Keratinocyte (primary cell): Measurements from ENCODE around the gene CNOT6.

Experiments used
- EZH2 ChIP-seq: IDR thresholded peaks from one replicate; pipeline ENCODE4 v1.6.1; 2012; ENCODE audit warnings: inconsistent platforms, mild to moderate bottlenecking, low read length, moderate library complexity
- TF ChIP-seq, protein P1 (sequence below), 3 experiments: IDR thresholded peaks in 1 of 3; conservative IDR thresholded peaks in 1 of 3; optimal IDR thresholded peaks in 1 of 3; 2 replicates in 2 of 3; 3 replicates in 1 of 3; pipeline versions ENCODE3 to v1.5.1; 2011; ENCODE audit warnings: low read length in 3 of 3, mild to moderate bottlenecking in 3 of 3, moderate library complexity in 2 of 3, control low read depth in 1 of 3, inconsistent platforms in 1 of 3; ENCODE audit not compliant: insufficient read depth in 2 of 3; ENCODE audit errors: extremely low read depth in 1 of 3

DNA sequence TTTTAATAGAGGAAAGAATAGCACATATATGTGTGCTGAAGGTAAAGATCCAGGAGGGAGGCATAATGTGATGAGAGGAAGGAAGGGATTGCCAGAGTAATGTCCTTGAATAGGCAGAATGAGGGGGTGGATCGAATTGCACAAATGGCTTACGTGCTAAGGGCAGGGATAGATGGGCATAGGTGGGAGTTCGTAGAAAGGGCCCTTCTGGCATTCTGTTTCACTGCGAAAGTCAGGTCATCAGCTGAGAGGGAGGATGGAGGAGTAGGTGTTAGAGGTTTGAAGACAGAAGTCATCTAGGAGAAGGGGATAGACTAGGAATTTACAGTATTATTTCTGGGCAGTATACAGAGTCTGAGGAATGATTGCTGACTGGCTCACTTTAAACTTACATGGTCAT, 32.1 kb downstream of the CNOT6 start:
- TF ChIP-seq EZH2, result no peak
- TF ChIP-seq, protein P1, sequence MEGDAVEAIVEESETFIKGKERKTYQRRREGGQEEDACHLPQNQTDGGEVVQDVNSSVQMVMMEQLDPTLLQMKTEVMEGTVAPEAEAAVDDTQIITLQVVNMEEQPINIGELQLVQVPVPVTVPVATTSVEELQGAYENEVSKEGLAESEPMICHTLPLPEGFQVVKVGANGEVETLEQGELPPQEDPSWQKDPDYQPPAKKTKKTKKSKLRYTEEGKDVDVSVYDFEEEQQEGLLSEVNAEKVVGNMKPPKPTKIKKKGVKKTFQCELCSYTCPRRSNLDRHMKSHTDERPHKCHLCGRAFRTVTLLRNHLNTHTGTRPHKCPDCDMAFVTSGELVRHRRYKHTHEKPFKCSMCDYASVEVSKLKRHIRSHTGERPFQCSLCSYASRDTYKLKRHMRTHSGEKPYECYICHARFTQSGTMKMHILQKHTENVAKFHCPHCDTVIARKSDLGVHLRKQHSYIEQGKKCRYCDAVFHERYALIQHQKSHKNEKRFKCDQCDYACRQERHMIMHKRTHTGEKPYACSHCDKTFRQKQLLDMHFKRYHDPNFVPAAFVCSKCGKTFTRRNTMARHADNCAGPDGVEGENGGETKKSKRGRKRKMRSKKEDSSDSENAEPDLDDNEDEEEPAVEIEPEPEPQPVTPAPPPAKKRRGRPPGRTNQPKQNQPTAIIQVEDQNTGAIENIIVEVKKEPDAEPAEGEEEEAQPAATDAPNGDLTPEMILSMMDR (optimal IDR thresholded peaks at IDR 0.05 in 1 of 3, IDR thresholded peaks at IDR 0.05 in 1 of 3, conservative IDR thresholded peaks at IDR 0.05 in 1 of 3; ENCODE audit: extremely low read depth in 1 of 3, insufficient read depth in 2 of 3, low read length in 3 of 3), result no peak
